PFSK-1 (cell line): Measurements from ENCODE around the gene ATN1.

Experiments
- POLR2AphosphoS5 ChIP-seq: IDR thresholded peaks from 2 replicates; pipeline ENCODE4 v1.6.1; 2012; ENCODE audit warnings: low read depth, mild to moderate bottlenecking, control low read depth, low read length, moderate library complexity
- REST ChIP-seq, 2 experiments: IDR thresholded peaks; 2 replicates each; pipeline versions ENCODE4 v1.6.1 to v1.8.0; 2011 to 2012; ENCODE audit warnings: low read depth in 2 of 2, low read length in 2 of 2, control low read depth in 1 of 2, inconsistent platforms in 1 of 2, mild to moderate bottlenecking in 1 of 2, moderate library complexity in 1 of 2; ENCODE audit not compliant: insufficient read depth in 1 of 2

GRCh38 chr12:6970096-6970527 lies 42.4 kb downstream of the ATN1 start:
- no peak for TF ChIP-seq REST (IDR thresholded peaks at IDR 0.05; ENCODE audit: insufficient read depth in 1 of 2, low read depth in 2 of 2, low read length in 2 of 2)
- TF ChIP-seq POLR2AphosphoS5, result no peak
